Islet of Langerhans (tissue), 1 donor: ENCODE results near the gene ZNF774.
"Not testable (repeated sequence)": the region's sequence is repeated elsewhere in the genome, so short reads cannot be mapped to it uniquely, and the experiment has no call there.

Experiments used
- FAIRE-seq: peaks from one replicate; lab custom pipeline; 2011; peaks lifted over from hg19 to GRCh38; lab: Jason Lieb, UNC

ZNF774 gene

DNA sequence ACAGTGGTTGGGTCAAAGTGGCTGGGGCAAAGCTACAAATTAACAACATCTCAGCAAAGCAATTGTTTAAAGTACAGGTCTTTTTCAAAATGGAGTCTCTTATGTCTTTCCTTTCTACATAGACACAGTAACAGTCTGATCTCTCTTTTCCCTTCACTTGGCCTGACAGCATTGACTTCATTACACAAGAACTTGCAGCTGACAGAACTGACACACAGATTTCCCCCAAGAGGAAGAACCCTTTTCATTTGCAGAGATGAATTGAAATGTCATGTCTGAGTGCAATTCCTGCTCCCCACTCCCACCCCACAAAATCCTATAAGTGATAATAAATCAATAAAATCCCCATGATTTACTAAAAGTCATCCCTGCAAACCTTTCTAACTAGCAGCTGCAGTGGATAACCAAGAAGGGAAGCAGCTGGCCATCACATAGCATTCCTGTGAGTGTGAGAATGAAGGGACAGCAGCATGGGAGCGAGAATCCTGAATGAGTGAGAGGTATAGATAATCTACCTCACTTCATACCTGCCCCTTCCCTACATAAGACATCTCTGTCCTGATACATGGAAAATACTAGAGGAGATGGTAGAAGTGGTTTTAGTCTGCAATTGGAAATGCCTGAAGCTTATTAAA is 4.5 kb upstream of the ZNF774 start:
- FAIRE-seq: not testable (repeated sequence)

- FAIRE-seq: no peak
These were observed 3.6 kb upstream of the ZNF774 start for GRCh38 chr15:90348456-90348855.

DNA sequence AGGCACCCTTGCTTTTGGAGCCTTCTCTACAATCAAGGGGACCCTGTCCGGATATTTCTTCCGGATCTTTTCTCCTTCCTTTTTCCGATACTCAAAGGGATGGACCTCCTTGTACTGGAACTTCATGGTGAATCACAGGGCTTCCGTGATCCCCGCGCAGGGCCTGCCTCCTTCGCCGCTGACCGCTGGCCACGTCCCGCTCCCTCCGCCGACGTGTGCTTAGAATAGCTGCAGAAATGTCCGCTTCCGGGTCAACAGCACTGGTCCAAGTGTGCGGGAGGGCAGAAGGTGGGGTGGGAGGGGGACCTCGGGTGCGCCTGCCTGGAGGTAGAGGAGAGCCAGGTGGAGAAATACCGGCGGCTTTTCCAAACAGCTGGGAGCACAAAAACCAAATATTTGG is 3.0 kb upstream of the ZNF774 start:
- FAIRE-seq: no peak

DNA sequence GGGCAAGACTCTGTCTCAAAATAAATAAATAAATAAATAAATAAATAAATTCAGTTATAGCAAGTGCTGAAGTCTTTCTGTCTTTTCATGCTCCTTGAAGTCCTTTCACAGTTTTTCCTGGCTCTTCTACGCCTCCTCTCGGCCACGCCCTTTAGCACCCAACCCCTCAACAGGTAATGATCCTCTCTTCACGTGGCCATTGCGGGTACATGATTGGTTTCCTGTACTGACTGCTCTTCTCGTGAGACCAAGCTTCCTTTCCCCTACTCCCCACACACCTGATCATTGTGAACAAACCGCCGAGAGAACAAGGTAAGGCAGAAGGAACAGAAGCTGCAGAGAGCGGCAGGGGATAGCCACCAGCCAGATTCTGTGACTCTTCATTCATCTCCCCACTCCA is 2.3 kb upstream of the ZNF774 start:
- FAIRE-seq: no peak

- no peak for FAIRE-seq
These were observed 491 bp upstream of the ZNF774 start for GRCh38 chr15:90351479-90352106.

DNA sequence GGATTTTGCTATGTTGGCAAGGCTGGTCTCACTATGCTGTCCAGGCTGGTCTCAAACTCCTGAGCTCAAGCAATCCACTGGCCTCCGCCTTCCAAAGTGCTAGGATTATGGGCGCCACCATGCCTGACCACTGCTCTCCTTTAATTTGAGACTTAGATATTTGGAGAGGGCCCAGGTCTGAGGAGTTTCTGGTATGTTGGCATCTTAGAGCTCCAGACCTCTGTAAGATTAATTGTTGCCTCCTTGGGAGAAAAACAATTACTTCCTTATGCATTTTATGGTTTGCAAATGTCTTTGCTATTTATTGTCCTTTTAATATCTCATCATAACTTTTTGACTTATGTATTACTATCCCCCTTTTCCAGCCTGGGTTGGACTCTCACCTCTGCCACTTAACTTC is 2.9 kb downstream of the ZNF774 start:
- FAIRE-seq: no peak

- no peak for FAIRE-seq
These were observed 6.3 kb downstream of the ZNF774 start for GRCh38 chr15:90358124-90359033.

GRCh38 chr15:90360746-90361145 is 8.7 kb downstream of the ZNF774 start:
- no peak for FAIRE-seq

DNA sequence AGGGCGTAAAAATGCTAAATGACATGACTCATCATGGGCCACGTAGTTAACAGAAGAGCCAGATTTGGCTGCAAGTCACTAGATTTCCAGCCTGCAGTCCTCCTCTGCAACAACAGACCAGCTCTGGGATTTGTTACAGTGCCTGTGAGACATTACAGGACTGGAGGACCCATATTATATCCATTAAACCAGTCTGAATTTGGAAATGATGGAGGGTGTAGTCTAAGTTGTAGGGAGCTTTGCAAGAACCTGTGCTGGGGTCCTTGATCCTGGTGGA is 10.8 kb downstream of the ZNF774 start:
- FAIRE-seq: no peak

- FAIRE-seq: no peak
These were observed 12.2 kb downstream of the ZNF774 start for GRCh38 chr15:90364251-90364650.

DNA sequence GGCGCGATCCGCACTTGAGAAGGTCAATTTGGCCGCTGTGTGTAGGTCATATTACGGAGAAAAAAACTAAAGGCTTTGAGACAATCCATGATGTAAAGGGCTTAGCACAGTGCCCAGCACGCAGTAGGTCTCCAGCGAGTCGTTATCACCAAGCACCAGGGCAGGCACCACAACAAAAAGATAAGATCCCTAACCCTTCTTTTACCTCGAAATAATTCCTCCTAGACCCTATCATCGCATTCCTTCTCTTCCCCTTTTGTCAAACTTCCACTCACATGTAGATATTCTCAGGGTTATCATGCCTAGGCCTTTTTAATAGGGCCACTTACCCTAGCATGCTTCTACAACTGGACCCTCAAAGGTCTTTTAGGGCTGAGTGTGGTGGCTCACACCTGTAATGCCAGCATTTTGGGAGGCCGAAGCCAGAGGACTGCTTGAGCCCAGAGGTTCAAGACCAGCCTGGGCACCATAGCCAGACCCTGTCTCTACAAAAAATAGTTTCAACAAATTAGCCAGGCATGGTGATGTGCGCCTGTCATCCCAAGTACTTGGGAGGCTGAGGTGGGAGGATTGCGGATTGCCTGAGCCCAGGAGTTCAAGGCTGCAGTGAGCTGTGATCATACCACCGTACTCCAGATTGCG is 13.5 kb downstream of the ZNF774 start:
- no peak for FAIRE-seq

- no peak for FAIRE-seq
These were observed 15.5 kb downstream of the ZNF774 start for GRCh38 chr15:90367576-90367975.

DNA sequence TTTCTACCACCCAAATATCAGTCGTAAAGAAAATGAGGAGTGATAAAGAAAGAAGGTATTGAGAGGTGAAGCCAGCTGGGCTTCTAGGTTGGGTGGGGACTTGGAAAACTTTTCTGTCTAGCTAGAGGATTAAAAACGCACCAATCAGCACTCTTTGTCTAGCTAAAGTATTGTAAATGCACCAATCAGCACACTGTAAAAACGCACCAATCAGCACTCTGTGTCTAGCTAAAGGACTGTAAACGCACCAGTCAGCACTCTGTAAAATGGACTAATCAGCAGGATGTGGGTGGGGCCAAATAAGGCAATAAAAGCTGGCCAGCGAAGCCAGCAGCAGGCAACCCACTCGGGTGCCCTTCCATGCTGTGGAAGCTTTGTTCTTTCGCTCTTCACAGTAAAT is 23.0 kb downstream of the ZNF774 start:
- FAIRE-seq: no peak

DNA sequence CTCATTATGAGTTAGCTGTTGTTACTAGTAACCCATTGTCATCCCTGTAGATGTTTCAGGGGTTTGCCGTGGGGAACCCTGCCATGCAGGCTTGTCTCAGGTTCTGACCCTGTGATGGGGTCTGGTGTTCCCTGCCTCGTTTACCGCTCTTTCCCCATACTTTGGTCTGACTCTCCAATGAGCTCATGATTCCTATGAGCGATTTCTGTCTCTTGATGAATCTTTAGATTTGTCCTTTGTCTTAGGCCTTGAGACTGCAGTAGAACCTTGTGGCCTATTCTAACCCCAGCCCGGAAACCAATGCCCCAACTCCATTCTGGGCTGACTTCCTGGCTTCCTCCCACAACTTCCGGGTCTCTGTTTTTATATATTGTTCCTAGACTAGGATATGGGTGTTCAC is 24.7 kb downstream of the ZNF774 start:
- no peak for FAIRE-seq

GRCh38 chr15:90379263-90379662 is 27.2 kb downstream of the ZNF774 start:
- no peak for FAIRE-seq

DNA sequence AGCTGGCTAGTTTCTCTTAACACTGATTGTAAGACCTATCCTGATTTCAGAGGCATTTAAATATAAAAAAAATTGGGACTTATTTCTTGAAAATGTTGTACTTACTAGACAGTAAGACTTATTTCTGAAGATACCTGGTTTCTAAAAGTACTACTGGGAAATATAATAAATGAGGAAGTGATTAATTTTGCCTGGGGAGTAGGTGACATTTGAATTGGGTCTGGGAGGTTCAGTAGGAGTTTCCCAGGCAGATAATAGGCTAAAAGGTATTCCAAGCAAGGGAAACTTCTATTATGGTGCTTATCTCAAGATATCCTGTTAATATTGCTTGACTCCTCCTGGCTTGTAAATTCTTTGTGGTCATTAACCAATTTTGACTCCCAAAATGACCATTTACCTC is 29.4 kb downstream of the ZNF774 start:
- no peak for FAIRE-seq

GRCh38 chr15:90382320-90382719 is 30.2 kb downstream of the ZNF774 start:
- no peak for FAIRE-seq

GRCh38 chr15:90386221-90386620 is 34.1 kb downstream of the ZNF774 start:
- FAIRE-seq: no peak

DNA sequence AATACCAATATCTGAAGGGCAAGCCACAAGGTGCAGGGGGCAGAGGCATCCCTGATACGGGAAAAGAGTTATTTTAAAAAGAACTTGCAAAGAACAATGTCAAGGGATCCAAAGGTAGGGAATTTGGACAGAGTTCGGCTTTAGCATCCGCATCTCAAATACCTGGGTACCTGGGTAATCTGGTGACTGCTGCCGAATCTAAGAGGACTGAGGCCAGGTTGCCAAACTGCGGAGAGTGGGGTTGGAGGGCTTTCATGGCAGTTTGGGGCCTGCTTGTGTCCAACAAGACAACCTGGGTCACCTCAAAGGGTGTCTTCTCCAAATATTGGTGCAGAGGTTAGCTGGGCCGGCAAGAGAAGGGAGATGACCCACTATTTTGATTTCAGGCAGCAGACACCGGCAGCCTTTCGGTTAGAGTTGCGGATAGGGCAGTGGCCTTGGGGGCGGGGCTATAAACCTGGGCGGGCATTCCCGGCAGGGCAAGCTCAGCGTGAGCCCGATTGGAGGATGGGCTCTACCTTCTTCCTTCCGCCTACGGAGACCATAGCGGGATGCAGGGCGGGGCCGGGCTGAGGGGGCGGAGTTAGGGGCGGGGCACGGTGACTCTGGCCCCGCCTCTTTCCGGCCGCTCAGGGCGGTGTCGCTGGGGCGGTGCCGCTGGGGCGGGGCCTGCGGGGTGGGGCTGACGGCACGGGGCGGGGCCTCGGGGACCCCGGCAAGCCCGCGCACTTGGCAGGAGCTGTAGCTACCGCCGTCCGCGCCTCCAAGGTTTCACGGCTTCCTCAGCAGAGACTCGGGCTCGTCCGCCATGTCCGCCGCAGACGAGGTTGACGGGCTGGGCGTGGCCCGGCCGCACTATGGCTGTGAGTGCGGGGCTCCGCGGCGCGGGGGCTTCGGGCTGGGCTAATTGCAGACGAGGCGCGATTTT is 35.7 kb downstream of the ZNF774 start, which contains the start of gene IQGAP1:
IQGAP1 (plus strand) TSS at position 709 of the 928 bp plus-strand sequence; CDS start at position 809, 100 bp downstream.
- FAIRE-seq: no peak

GRCh38 chr15:90388462-90389380 is 36.6 kb downstream of the ZNF774 start:
- FAIRE-seq: no peak

- FAIRE-seq: no peak
These were observed 37.4 kb downstream of the ZNF774 start for GRCh38 chr15:90389513-90389912.
